K562 (cell line): Measurements from ENCODE around the gene ESPN. TPM values are rescaled to one million over a fixed set of nuclear protein-coding genes. Genes with fewer than 3 reads are reported as not detected.

Experiments used
- ETS1 ChIP-seq: conservative IDR thresholded peaks from 2 replicates; pipeline ENCODE4 v1.6.1; 2011; ENCODE audit warnings: low read depth, mild to moderate bottlenecking, low read length; ENCODE audit not compliant: control insufficient read depth
- FIP1L1 ChIP-seq: fragments of 200-400 bp; formaldehyde crosslinking; IDR thresholded peaks from 2 replicates; pipeline ENCODE4 v1.6.1; 2018; ENCODE audit warnings: mild to moderate bottlenecking, low read depth, low read length; ENCODE audit not compliant: poor library complexity, severe bottlenecking
- MEF2A ChIP-seq: IDR thresholded peaks from 2 replicates; pipeline ENCODE4 v1.6.1; 2011; ENCODE audit warnings: low read depth, mild to moderate bottlenecking, low read length, moderate library complexity; ENCODE audit not compliant: control insufficient read depth
- MXI1 ChIP-seq: IDR thresholded peaks from 2 replicates; pipeline ENCODE4 v1.6.1; 2011; ENCODE audit warnings: low read depth, mild to moderate bottlenecking, improper control_type of control experiment, low read length
- RBFOX2 ChIP-seq: fragments of 200-400 bp; formaldehyde crosslinking; IDR thresholded peaks from 2 replicates; pipeline ENCODE4 v1.6.1; 2017; ENCODE audit warnings: low read depth, mild to moderate bottlenecking, low read length, moderate library complexity
- RNF2 ChIP-seq: sonication (generic); IDR thresholded peaks from 2 replicates; pipeline ENCODE4 v1.6.1; 2016
- SMARCA4 ChIP-seq: fragments of 450-650 bp; IDR thresholded peaks from 2 replicates; pipeline ENCODE4 v1.6.1; 2016
- polyA plus RNA-seq, 8 experiments: library from polyadenylated mRNA; depleted of rRNA in 4 of 8; stranded (reverse) in 5 of 8; unstranded in 3 of 8; fragments of >200 nt; fragmentation: Nextera tagmentation in 2 of 8; fragmentation: Illumina TruSeq in 1 of 8; extraction: Ambion mirVana in 2 of 8; extraction: Trizol in 1 of 8; gene quantifications; 2 replicates each; pipeline versions ENCODE4 v1.2.1 to v1.2.3, GENCODE V29; 2011 to 2014; ENCODE audit warnings: inconsistent platforms in 1 of 8, missing spikeins in 1 of 8
- total RNA-seq, 7 experiments: library from RNA; depleted of rRNA in 6 of 7; stranded (reverse); fragments of >200 nt in 6 of 7; fragmentation: Illumina TruSeq in 2 of 7; extraction: Trizol in 2 of 7; gene quantifications; 2 replicates each; pipeline versions ENCODE4 v1.2.1 to v1.2.3, GENCODE V29; 2011 to 2021; ENCODE audit warnings: low replicate concordance in 1 of 7
- TF ChIP-seq, protein P1 (sequence below): fragments of 450-650 bp; IDR thresholded peaks from 2 replicates; pipeline ENCODE4 v1.6.1; 2016; ENCODE audit warnings: low read depth
- TF ChIP-seq, protein P2 (sequence below): fragments of 250-450 bp; sonication (Bioruptor Pico); IDR thresholded peaks from 2 replicates; pipeline ENCODE4 v1.8.0; 2021; ENCODE audit warnings: borderline replicate concordance, mild to moderate bottlenecking, moderate library complexity; ENCODE audit not compliant: poor library complexity, severe bottlenecking
- TF ChIP-seq, protein P3 (sequence below): sonication (generic); formaldehyde crosslinking; IDR thresholded peaks from 2 replicates; pipeline ENCODE4 v1.8.0; 2022; ENCODE audit warnings: mild to moderate bottlenecking, missing genetic modification reagents

ESPN gene
- total and polyA plus RNA-seq, 9 of the 15 experiments (the other 6 are each of a cell fraction or from before 2014, with no cell fraction given) = 0.07 to 1.2 (median 0.45) TPM; not detected in 3

GRCh38 chr1:6393400-6394187 is 31.0 kb upstream of the ESPN start, which contains the start of gene ACOT7 (continued):
- TF ChIP-seq, protein P1, sequence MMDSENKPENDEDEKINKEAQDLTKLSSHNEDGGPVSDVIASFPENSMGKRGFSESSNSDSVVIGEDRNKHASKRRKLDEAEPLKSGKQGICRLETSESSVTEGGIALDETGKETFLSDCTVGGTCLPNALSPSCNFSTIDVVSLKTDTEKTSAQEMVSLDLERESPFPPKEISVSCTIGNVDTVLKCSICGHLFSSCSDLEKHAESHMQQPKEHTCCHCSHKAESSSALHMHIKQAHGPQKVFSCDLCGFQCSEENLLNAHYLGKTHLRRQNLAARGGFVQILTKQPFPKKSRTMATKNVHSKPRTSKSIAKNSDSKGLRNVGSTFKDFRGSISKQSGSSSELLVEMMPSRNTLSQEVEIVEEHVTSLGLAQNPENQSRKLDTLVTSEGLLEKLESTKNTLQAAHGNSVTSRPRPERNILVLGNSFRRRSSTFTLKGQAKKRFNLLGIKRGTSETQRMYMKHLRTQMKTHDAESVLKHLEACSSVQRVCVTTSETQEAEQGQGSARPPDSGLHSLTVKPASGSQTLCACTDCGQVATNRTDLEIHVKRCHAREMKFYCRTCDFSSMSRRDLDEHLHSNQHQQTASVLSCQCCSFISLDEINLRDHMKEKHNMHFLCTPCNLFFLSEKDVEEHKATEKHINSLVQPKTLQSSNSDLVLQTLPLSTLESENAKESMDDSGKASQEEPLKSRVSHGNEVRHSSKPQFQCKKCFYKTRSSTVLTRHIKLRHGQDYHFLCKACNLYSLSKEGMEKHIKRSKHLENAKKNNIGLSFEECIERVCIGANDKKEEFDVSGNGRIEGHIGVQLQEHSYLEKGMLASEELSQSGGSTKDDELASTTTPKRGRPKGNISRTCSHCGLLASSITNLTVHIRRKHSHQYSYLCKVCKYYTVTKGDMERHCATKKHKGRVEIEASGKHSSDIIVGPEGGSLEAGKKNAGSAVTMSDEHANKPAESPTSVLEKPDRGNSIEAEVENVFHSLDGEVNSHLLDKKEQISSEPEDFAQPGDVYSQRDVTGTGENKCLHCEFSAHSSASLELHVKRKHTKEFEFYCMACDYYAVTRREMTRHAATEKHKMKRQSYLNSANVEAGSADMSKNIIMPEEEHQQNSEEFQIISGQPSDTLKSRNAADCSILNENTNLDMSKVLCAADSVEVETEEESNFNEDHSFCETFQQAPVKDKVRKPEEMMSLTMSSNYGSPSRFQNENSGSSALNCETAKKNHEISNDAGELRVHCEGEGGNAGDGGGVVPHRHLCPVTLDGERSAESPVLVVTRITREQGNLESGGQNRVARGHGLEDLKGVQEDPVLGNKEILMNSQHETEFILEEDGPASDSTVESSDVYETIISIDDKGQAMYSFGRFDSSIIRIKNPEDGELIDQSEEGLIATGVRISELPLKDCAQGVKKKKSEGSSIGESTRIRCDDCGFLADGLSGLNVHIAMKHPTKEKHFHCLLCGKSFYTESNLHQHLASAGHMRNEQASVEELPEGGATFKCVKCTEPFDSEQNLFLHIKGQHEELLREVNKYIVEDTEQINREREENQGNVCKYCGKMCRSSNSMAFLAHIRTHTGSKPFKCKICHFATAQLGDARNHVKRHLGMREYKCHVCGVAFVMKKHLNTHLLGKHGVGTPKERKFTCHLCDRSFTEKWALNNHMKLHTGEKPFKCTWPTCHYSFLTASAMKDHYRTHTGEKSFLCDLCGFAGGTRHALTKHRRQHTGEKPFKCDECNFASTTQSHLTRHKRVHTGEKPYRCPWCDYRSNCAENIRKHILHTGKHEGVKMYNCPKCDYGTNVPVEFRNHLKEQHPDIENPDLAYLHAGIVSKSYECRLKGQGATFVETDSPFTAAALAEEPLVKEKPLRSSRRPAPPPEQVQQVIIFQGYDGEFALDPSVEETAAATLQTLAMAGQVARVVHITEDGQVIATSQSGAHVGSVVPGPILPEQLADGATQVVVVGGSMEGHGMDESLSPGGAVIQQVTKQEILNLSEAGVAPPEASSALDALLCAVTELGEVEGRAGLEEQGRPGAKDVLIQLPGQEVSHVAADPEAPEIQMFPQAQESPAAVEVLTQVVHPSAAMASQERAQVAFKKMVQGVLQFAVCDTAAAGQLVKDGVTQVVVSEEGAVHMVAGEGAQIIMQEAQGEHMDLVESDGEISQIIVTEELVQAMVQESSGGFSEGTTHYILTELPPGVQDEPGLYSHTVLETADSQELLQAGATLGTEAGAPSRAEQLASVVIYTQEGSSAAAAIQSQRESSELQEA = no peak
- TF ChIP-seq RNF2 = peak; percentile 83; the same call in 1 of the 2 replicates
- TF ChIP-seq MEF2A = no peak
- TF ChIP-seq MXI1 = peak; percentile 92; the same call in 1 of the 2 replicates
- peak; percentile 92 for TF ChIP-seq RBFOX2
- TF ChIP-seq, protein P2, sequence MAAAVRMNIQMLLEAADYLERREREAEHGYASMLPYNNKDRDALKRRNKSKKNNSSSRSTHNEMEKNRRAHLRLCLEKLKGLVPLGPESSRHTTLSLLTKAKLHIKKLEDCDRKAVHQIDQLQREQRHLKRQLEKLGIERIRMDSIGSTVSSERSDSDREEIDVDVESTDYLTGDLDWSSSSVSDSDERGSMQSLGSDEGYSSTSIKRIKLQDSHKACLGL (CRISPR knock-in tag) = peak; percentile 81
- TF ChIP-seq FIP1L1 = peak; percentile 46
- TF ChIP-seq, protein P3, sequence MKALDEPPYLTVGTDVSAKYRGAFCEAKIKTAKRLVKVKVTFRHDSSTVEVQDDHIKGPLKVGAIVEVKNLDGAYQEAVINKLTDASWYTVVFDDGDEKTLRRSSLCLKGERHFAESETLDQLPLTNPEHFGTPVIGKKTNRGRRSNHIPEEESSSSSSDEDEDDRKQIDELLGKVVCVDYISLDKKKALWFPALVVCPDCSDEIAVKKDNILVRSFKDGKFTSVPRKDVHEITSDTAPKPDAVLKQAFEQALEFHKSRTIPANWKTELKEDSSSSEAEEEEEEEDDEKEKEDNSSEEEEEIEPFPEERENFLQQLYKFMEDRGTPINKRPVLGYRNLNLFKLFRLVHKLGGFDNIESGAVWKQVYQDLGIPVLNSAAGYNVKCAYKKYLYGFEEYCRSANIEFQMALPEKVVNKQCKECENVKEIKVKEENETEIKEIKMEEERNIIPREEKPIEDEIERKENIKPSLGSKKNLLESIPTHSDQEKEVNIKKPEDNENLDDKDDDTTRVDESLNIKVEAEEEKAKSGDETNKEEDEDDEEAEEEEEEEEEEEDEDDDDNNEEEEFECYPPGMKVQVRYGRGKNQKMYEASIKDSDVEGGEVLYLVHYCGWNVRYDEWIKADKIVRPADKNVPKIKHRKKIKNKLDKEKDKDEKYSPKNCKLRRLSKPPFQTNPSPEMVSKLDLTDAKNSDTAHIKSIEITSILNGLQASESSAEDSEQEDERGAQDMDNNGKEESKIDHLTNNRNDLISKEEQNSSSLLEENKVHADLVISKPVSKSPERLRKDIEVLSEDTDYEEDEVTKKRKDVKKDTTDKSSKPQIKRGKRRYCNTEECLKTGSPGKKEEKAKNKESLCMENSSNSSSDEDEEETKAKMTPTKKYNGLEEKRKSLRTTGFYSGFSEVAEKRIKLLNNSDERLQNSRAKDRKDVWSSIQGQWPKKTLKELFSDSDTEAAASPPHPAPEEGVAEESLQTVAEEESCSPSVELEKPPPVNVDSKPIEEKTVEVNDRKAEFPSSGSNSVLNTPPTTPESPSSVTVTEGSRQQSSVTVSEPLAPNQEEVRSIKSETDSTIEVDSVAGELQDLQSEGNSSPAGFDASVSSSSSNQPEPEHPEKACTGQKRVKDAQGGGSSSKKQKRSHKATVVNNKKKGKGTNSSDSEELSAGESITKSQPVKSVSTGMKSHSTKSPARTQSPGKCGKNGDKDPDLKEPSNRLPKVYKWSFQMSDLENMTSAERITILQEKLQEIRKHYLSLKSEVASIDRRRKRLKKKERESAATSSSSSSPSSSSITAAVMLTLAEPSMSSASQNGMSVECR (CRISPR knock-in tag) = peak; percentile 71; the same call in 1 of the 2 replicates
- TF ChIP-seq ETS1 = peak; percentile 50; the same call in 1 of the 2 replicates
- peak; percentile 68 for TF ChIP-seq SMARCA4
